Activated B cell treated with CpG ODN at 0.5 μM for 24 hours (primary cell): Measurements from ENCODE around the gene DDIT4. TPM values are rescaled to one million over a fixed set of nuclear protein-coding genes. Genes with fewer than 3 reads are reported as not detected.
A peak's percentile ranks its signal among the peaks of the same experiment; 100 is the strongest.
"Not testable (repeated sequence)": the region's sequence is repeated elsewhere in the genome, so short reads cannot be mapped to it uniquely, and the experiment has no call there.

Source experiments
- ATAC-seq: fragments of 200-7000 bp; cut with Tn5 transposase; one replicate; pipeline ENCODE4 v1.10.0; 2021; ENCODE audit warnings: low read depth, mild to moderate bottlenecking, moderate library complexity
- CTCF ChIA-PET: fragments of 350-600 bp; sonication (Branson Sonifier 250); formaldehyde crosslinking; loops from one replicate; lab custom pipeline; 2021; ENCODE audit warnings: antibody characterized with exemption; lab: Charles Lee
- POLR2A ChIA-PET: fragments of 350-600 bp; sonication (Branson Sonifier 250); formaldehyde crosslinking; loops from one replicate; lab custom pipeline; 2021; ENCODE audit warnings: antibody characterized with exemption; lab: Charles Lee
- DNase-seq: peaks from one replicate; pipeline ENCODE4 v3.0.0; 2022
- H3K27ac Mint-ChIP-seq: one replicate; pipeline ENCODE4 v1.8.0; 2020; ENCODE audit warnings: mixed read lengths
- H3K27me3 Mint-ChIP-seq: one replicate; pipeline ENCODE4 v1.8.0; 2021; ENCODE audit warnings: mixed read lengths
- H3K36me3 Mint-ChIP-seq: one replicate; pipeline ENCODE4 v1.8.0; 2021; ENCODE audit warnings: low read depth, mixed read lengths
- H3K4me1 Mint-ChIP-seq: one replicate; pipeline ENCODE4 v1.8.0; 2021; ENCODE audit warnings: mixed read lengths
- H3K4me3 Mint-ChIP-seq: one replicate; pipeline ENCODE4 v1.8.0; 2020; ENCODE audit warnings: mild to moderate bottlenecking, mixed read lengths
- H3K9me3 Mint-ChIP-seq: one replicate; pipeline ENCODE4 v1.8.0; 2020; ENCODE audit warnings: mixed read lengths
- intact Hi-C: fragments of 100-400 bp; cut with micrococcal nuclease; formaldehyde crosslinking; loops from one replicate; pipeline ENCODE4 v1.15.1; 2024
- total RNA-seq: library from RNA; stranded (reverse); gene quantifications from 2 replicates; pipeline ENCODE4 v1.2.3, GENCODE V29; 2022
- TF ChIP-seq, protein P1 (sequence below): fragments of 200-600 bp; IDR thresholded peaks from one replicate; pipeline ENCODE4 v1.8.0; 2022; ENCODE audit warnings: antibody characterized with exemption, mild to moderate bottlenecking

DDIT4 gene
- total RNA-seq, 1 donor from 2014 or later: 175 TPM

DNA sequence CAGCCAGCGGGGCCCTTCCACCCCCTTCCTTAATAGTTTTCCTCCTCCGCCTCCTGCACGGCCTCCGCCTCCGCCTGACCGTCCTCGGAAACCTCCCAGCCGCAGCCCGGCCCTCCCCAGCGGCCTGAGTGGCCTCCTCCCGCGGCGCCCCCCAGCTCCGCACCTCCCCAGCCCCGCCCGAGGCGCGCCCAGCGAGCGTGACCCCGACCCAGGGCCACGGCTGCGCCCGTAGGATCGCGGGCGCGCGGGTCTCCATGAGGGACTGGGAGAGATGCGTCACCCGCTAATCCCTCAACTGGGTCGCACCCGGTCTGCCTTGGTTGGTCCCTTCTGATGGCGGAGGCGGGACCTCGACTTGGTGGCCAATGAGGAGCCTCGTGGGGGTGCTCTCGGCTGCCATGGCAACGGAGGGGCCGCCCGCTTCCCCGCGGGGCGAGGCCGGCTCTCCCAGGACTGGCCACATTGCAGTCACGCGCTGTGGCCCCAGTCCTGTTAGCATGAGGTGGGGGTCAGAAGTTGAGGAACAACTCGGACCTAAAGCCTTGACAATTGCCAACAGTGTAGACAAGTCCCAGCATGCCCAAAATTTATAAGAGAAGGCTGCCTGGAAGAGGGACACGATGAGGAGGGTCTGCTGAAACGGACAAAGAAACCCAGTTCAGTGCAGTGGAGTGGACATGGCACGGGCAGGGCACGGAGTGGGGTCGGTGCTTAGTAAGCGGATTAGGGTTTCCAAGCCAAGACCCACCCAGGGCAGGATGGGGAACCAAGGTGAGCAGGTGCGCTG is 24.3 kb downstream of the DDIT4 start:
- peak overlapping the region; percentile 100 for H3K27ac Mint-ChIP-seq
- intact Hi-C loops: loop anchor here (1.0 to 2.0 kb wide), 8 partner anchors 8 to 461 kb away; partner anchors contain the start of genes ANAPC16, ASCC1 and DDIT4
- H3K9me3 Mint-ChIP-seq: no peaks in the 10 kb centered on the region
- H3K36me3 Mint-ChIP-seq: no peaks in the 10 kb centered on the region
- peaks cover 75% of the 10 kb centered on the region for H3K4me1 Mint-ChIP-seq
- ChIA-PET CTCF (interaction anchor here (0.8 to 2.9 kb wide), 12 partner anchors 8 to 79 kb away, joined by 3 to 33 read pairs (median 4); no protein-coding TSS in a partner anchor), POLR2A (interaction anchor here (0.6 to 17.8 kb wide), 28 partner anchors 11 to 218 kb away, joined by 3 to 1996 read pairs (median 12); partner anchors contain the start of genes ANAPC16, ASCC1, DDIT4 and SPOCK2)
- TF ChIP-seq, protein P1, sequence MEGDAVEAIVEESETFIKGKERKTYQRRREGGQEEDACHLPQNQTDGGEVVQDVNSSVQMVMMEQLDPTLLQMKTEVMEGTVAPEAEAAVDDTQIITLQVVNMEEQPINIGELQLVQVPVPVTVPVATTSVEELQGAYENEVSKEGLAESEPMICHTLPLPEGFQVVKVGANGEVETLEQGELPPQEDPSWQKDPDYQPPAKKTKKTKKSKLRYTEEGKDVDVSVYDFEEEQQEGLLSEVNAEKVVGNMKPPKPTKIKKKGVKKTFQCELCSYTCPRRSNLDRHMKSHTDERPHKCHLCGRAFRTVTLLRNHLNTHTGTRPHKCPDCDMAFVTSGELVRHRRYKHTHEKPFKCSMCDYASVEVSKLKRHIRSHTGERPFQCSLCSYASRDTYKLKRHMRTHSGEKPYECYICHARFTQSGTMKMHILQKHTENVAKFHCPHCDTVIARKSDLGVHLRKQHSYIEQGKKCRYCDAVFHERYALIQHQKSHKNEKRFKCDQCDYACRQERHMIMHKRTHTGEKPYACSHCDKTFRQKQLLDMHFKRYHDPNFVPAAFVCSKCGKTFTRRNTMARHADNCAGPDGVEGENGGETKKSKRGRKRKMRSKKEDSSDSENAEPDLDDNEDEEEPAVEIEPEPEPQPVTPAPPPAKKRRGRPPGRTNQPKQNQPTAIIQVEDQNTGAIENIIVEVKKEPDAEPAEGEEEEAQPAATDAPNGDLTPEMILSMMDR: no peak
- H3K27me3 Mint-ChIP-seq: no peaks in the 10 kb centered on the region
- peak overlapping the region; percentile 86 for H3K4me3 Mint-ChIP-seq
- DNase-seq (peak; percentile 89), ATAC-seq (peak; percentile 72)

DNA sequence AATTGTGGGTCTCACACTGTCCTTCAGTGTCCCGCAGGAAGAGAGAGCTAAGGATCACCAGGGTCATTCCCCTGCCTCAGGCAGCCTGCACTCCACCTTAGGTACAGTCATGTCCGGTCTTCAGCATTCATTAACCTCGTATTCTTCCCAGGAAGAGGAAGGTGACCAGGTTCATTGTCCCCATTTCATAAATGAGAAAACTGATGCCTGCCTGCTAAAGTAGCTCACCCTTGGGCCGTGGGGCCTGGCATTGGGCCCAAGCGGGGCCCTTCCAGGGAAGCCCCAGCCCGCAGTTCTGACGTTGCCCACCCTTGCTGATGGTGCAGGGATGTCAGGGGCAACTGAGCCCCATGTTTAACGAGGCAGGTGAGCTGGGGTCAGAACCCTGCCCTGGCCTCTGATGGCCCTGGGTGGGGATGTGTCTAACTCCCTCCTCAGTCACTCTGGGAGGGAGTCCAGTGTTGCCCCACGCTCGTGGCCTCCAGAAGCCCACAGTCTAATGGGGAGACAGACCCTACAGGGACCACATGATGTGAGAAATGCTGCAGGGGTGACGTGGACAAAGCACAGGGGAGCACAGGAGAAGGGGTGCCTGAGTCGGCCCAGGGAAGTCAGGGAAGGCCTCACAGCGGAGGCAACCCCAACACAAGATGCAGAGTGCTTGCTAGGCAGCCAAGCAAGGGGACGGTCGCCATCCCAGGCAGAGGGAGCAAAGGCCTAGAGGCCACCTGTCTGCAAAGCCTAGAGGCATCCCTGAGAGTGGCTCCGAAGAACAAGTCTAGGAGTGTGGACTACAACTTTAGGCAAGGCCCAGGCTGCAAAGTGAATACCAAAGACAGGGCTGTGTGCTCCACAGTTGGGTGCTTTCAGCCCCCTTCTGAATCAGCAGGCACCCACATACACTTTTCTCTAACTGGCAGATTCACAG is 25.1 kb downstream of the DDIT4 start:
- Mint-ChIP-seq H3K4me3 (no peak overlapping the region), H3K9me3 (no peaks in the 10 kb centered on the region), H3K27me3 (no peaks in the 10 kb centered on the region), H3K4me1 (peaks cover 75% of the 10 kb centered on the region), H3K27ac (peak overlapping the region; percentile 100), H3K36me3 (no peaks in the 10 kb centered on the region)
- TF ChIP-seq, protein P1: no peak
- ChIA-PET POLR2A (interaction anchor here (0.7 to 17.8 kb wide), 8 partner anchors 13 to 184 kb away, joined by 3 to 1996 read pairs (median 114); partner anchors contain the start of genes ANAPC16, ASCC1 and DDIT4), CTCF (interaction anchor here (2.1 to 2.9 kb wide), 2 partner anchors 21 to 33 kb away, joined by 11 to 33 read pairs; no protein-coding TSS in a partner anchor)
- intact Hi-C loops: loop anchor here (1.0 kb wide), 1 partner anchor 7 kb away; no protein-coding TSS in a partner anchor
- DNase-seq (no peak), ATAC-seq (no peak)

DNA sequence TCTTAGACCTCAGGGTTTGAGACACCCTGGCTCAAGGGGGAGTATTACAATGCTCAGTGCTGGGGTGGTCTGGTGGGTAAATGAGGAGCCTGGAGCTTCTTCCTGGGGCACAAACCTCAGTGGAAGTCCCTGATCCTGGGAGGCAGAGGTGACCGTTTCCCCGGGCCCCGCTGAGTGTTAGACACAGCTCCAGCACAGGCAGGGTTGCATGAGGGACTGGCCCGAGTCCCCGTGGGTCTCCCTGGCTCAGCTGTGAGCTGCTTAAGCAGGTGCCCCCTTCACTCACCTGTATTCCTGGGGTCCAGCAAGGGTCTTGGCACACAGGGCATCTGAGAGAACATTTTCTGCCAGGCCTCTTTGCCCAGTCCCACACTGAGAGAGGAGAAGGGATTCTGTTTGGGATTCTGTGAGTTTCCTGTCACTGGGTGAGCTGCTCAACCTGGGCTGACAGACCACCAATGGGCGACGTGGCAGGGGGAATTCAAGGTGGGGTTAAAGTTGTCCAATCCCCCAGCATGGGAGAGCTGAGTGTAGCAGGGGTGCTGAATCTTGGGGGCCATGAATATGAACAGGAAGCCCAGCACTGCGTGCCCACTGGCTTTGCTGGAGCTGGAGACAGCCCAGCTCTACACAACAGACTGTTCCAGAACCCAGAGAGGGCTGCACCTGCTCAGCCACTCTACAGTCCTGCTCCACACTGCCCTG is 29.9 kb downstream of the DDIT4 start:
- peak overlapping the region; percentile 77 for H3K27ac Mint-ChIP-seq
- intact Hi-C loops: no loop called here
- DNase-seq: no peak

DNA sequence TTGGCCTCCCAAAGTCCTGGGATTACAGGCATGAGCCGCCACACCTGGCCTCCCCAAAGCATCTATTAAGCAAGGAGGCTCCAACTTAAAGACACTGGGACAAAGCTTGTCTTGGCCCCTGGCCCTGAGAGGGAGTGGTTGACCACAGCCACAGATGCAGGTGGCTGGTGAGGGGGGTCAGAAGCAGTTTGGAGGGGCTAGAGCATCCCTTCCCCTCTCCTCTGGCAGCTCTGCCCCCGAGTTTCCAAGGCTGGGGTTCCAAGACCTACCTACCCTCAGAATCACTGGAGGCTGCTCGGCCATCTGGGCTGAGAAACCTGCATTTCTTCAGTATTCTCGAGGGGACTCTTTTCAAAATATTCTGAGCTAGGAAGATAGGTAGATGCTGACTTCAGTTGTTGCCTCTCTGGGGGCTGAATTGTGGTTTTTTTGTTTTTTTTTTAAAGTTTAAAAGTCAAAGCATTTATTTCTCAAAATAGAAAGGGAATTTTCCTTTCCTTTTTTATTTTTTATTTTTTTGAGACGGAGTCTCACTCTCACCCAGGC is 32.6 kb downstream of the DDIT4 start:
- Mint-ChIP-seq H3K4me3 (no peak overlapping the region), H3K27me3 (no peaks in the 10 kb centered on the region), H3K4me1 (peaks cover 64% of the 10 kb centered on the region), H3K27ac (peak overlapping the region; percentile 83), H3K9me3 (no peaks in the 10 kb centered on the region), H3K36me3 (no peaks in the 10 kb centered on the region)
- intact Hi-C loops: loop anchor here (1.0 kb wide), 1 partner anchor 8 kb away; no protein-coding TSS in a partner anchor
- POLR2A ChIA-PET: interaction anchor here (0.6 to 35.9 kb wide), 8 partner anchors 8 to 1466 kb away, joined by 3 to 1996 read pairs (median 8); partner anchors contain the start of gene DDIT4
- DNase-seq (no peak), ATAC-seq (peak; percentile 67)
- CTCF ChIA-PET: interaction anchor here (0.6 to 1.4 kb wide), 4 partner anchors 9 to 28 kb away, joined by 3 to 5 read pairs (median 3); no protein-coding TSS in a partner anchor
- TF ChIP-seq, protein P1: no peak

More for the DNA sequence above, 29.9 kb downstream of the DDIT4 start:
- ATAC-seq: no peak
- POLR2A ChIA-PET: interaction anchor here (0.9 to 17.8 kb wide), 8 partner anchors 19 to 87 kb away, joined by 3 to 1996 read pairs (median 6); partner anchors contain the start of genes ASCC1 and DDIT4
- Mint-ChIP-seq H3K9me3 (no peaks in the 10 kb centered on the region), H3K36me3 (no peaks in the 10 kb centered on the region), H3K4me3 (no peak overlapping the region), H3K4me1 (peaks cover 62% of the 10 kb centered on the region), H3K27me3 (no peaks in the 10 kb centered on the region)
- TF ChIP-seq, protein P1: no peak
- CTCF ChIA-PET: interaction anchor here (0.7 to 1.6 kb wide), 2 partner anchors 17 to 29 kb away, joined by 3 to 5 read pairs; no protein-coding TSS in a partner anchor

DNA sequence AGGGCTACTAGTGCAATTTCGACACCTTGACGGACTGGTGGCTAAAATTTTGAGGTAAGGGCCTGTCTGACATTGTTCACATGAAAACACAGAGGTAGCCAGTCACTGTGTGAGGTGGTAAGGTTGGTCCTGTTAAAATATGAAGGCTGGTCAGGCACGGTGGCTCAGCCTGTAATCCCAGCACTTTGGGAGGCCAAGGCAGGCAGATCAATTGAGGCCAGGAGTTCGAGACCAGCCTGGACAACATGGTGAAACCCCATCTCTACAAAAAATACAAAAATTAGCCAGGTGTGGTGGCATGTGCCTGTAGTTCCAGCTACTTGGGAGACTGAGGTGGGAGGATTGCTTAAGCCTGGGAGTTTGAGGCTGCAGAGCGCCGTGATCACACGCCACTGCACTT is 34.0 kb downstream of the DDIT4 start:
- peaks cover 61% of the 10 kb centered on the region for H3K4me1 Mint-ChIP-seq
- H3K4me3 Mint-ChIP-seq, H3K27ac Mint-ChIP-seq, H3K9me3 Mint-ChIP-seq, H3K27me3 Mint-ChIP-seq, ATAC-seq, H3K36me3 Mint-ChIP-seq, DNase-seq: not testable (repeated sequence)
- intact Hi-C loops: loop anchor here (1.0 kb wide), 1 partner anchor 13 kb away; no protein-coding TSS in a partner anchor
- ChIA-PET CTCF (interaction anchor here (1.3 kb wide), 1 partner anchor 33 kb away, joined by 3 read pairs; no protein-coding TSS in a partner anchor), POLR2A (interaction anchor here (0.6 to 35.9 kb wide), 8 partner anchors 9 to 88 kb away, joined by 3 to 1996 read pairs (median 8); partner anchors contain the start of gene DDIT4)
